ENCODE data around the gene AP3S2. TPM values are rescaled to one million over a fixed set of nuclear protein-coding genes. Genes with fewer than 3 reads are reported as not detected.

AP3S2 gene
- total and polyA plus RNA-seq, 2 of the 8 experiments (the other 6 are each of a cell fraction or from before 2014, with no cell fraction given) = 19.2 to 45.4 TPM

- no peaks in the 10 kb centered on the region for H4K20me1 ChIP-seq (replicated peaks in 1 of 2; ENCODE audit: control insufficient read depth in 1 of 2, insufficient read depth in 2 of 2, low read length in 2 of 2)
- WGBS, 2 experiments (ENCODE audit: extremely low coverage in 1 of 2, insufficient coverage in 1 of 2, insufficient read length in 1 of 2, insufficient replicate concordance in 2 of 2, low coverage in 1 of 2, low lambda C conversion rate in 2 of 2, missing lambda C conversion rate in 1 of 2) = 91% methylated on average over 14 of the region's 14 CpGs; no CpG with 5 or more reads in 1 of the 2 experiments
- H3K4ac ChIP-seq (replicated peaks; ENCODE audit: insufficient read length, low read depth, low read length) = no peak overlapping the region
- H3K27ac ChIP-seq (ENCODE audit: low read depth, low read length) = no peak overlapping the region
- H3K79me2 ChIP-seq (ENCODE audit: control insufficient read depth in 1 of 2, insufficient read depth in 2 of 2, low read length in 2 of 2) = no peaks in the 10 kb centered on the region
- H3K14ac ChIP-seq (ENCODE audit: insufficient read length) = no peak overlapping the region
- CTCF ChIA-PET (ENCODE audit: partially characterized antibody) = interaction anchor here (0.8 to 3.2 kb wide), 5 partner anchors 11 to 38 kb away, joined by 3 to 12 read pairs (median 5); no protein-coding TSS in a partner anchor
- DNase-seq (ENCODE audit: low read depth in 1 of 2, low spot score in 2 of 2) = no peak
- no peak overlapping the region for H2BK20ac ChIP-seq (ENCODE audit: low read length)
- H3K18ac ChIP-seq (ENCODE audit: extremely low read depth, low read length) = no peak overlapping the region
- H3K36me3 ChIP-seq (ENCODE audit: control insufficient read depth in 2 of 4, insufficient read depth in 4 of 4, low read length in 3 of 4) = no peaks in the 10 kb centered on the region
- H4K91ac ChIP-seq (replicated peaks; ENCODE audit: insufficient read length, low read length) = no peak overlapping the region
- no peak overlapping the region for H2AFZ ChIP-seq (ENCODE audit: low read length)
- H4K8ac ChIP-seq (ENCODE audit: extremely low read depth, insufficient read depth, low read length) = no peak overlapping the region
- no peak overlapping the region for H2BK12ac ChIP-seq (ENCODE audit: low read depth, low read length)
- no peak overlapping the region for H2BK5ac ChIP-seq (ENCODE audit: low read depth, low read length)
- H3K56ac ChIP-seq (replicated peaks; ENCODE audit: insufficient read length, low read depth, low read length) = no peak overlapping the region
- H4K5ac ChIP-seq (ENCODE audit: insufficient read length, low read depth, low read length) = no peak overlapping the region
- H3K4me2 ChIP-seq (ENCODE audit: insufficient read depth in 1 of 2, low read depth in 2 of 2, low read length in 2 of 2) = no peak overlapping the region
- H3K4me3 ChIP-seq (ENCODE audit: extremely low read depth in 1 of 4, insufficient read depth in 2 of 4, low read depth in 3 of 4, low read length in 4 of 4) = no peak overlapping the region
- no peaks in the 10 kb centered on the region for H3K27me3 ChIP-seq (replicated peaks in 1 of 4; ENCODE audit: control insufficient read depth in 3 of 4, extremely low read depth in 1 of 4, insufficient read depth in 3 of 4, low read length in 3 of 4)
- H3K4me1 ChIP-seq (replicated peaks in 1 of 4; ENCODE audit: control insufficient read depth in 3 of 4, insufficient read depth in 4 of 4, low read length in 3 of 4) = no peaks in the 10 kb centered on the region
- H2BK15ac ChIP-seq (ENCODE audit: low read length) = no peak overlapping the region
- H3K9ac ChIP-seq (replicated peaks in 1 of 4; ENCODE audit: extremely low read depth in 1 of 4, low read depth in 3 of 4, low read length in 3 of 4) = no peak overlapping the region
- no peak for FAIRE-seq
- no peak overlapping the region for H2BK120ac ChIP-seq (replicated peaks; ENCODE audit: low read depth, low read length)
- no peaks in the 10 kb centered on the region for H3K23me2 ChIP-seq (ENCODE audit: low read depth, low read length)
- POLR2A ChIA-PET (ENCODE audit: partially characterized antibody) = interaction anchor here (2.3 kb wide), 1 partner anchor 24 kb away, joined by 7 read pairs; the partner anchor contains the start of gene ARPIN
- H3K9me3 ChIP-seq (ENCODE audit: insufficient read depth in 2 of 2, low read depth in 1 of 2, low read length in 1 of 2) = no peaks in the 10 kb centered on the region
- no peak overlapping the region for H2AK5ac ChIP-seq (ENCODE audit: low read depth, low read length)
- no peaks in the 10 kb centered on the region for H3K79me1 ChIP-seq (ENCODE audit: low read depth, low read length)
- H3K23ac ChIP-seq (ENCODE audit: insufficient read length) = no peak overlapping the region
- TF ChIP-seq CHD1 (IDR thresholded peaks at IDR 0.05; ENCODE audit: low read depth, low read length) (no peak), FOSL1 (IDR thresholded peaks at IDR 0.05; ENCODE audit: insufficient read depth, low read depth, low read length) (no peak), POLR2AphosphoS5 (IDR thresholded peaks at IDR 0.05; ENCODE audit: low read depth, low read length) (no peak), NANOG (IDR thresholded peaks at IDR 0.05; ENCODE audit: insufficient read depth, low read depth, low read length, poor library complexity, severe bottlenecking) (no peak), TBP (IDR thresholded peaks at IDR 0.05; ENCODE audit: low read depth, low read length) (no peak), NRF1 (IDR thresholded peaks at IDR 0.05; ENCODE audit: low read depth, low read length) (no peak), SAP30 (IDR thresholded peaks at IDR 0.05; ENCODE audit: insufficient read depth, insufficient replicate concordance, low read length) (no peak), RXRA (IDR thresholded peaks at IDR 0.05; ENCODE audit: insufficient read depth, low read depth, low read length) (no peak), ZNF274 (IDR thresholded peaks at IDR 0.05; ENCODE audit: borderline replicate concordance, extremely low read depth, low read length) (no peak), TEAD4 (IDR thresholded peaks at IDR 0.05; ENCODE audit: low read depth, low read length) (no peak), E2F6 (IDR thresholded peaks at IDR 0.05) (no peak), CEBPB (IDR thresholded peaks at IDR 0.05; ENCODE audit: low read depth, low read length) (no peak)
These were observed 43.0 kb upstream of the AP3S2 start for GRCh38 chr15:89936786-89937265.
